GM19240 (cell line): ENCODE results near the gene PLXNA4.

Source experiments
- DNase-seq: peaks from one replicate; pipeline ENCODE4 v3.0.0; 2011; ENCODE audit warnings: low spot score; ENCODE audit not compliant: insufficient read length

The PLXNA4 gene

DNA sequence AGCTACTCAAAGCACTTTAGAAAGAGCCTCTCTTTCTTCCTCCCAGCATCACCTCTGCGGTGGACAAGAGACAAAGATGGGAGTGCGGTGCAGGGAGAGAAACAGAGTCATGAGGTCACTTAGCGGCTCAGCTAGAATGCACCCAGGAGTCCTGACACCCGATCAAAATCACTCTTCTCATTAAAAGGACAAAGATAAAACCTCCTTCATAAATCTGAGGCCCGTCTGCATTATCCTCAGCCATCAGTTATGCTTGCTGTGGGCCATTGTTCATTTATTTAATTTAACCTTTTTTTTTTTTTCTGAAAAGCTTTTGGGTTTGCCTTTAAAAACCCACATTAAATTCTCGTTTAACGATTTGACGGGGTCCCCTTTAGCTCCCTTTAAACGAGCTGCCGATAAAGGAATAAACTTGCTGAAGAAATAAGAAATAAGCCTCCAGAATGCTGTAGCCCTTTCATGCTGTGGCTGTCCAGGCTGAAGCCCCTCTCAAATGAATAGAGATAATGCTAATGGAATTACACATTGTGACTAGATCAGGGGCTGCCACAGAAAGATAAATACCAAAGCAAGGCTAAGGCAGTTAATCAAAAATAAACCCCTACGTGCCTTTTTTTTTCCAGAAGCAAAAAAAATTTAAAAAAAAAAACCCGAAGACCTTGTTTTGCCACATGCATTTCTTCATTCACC lies 16.1 kb upstream of the PLXNA4 start:
- DNase-seq, result no peak

GRCh38 chr7:132590162-132590561 lies 13.9 kb upstream of the PLXNA4 start:
- no peak for DNase-seq

GRCh38 chr7:132588596-132588995 lies 12.3 kb upstream of the PLXNA4 start:
- no peak for DNase-seq

GRCh38 chr7:132584796-132585494 lies 8.7 kb upstream of the PLXNA4 start:
- DNase-seq, result no peak

- DNase-seq, result no peak
These were observed 5.2 kb upstream of the PLXNA4 start for GRCh38 chr7:132581431-132581830.

GRCh38 chr7:132580717-132581285 lies 4.5 kb upstream of the PLXNA4 start:
- peak; percentile 50 for DNase-seq

DNA sequence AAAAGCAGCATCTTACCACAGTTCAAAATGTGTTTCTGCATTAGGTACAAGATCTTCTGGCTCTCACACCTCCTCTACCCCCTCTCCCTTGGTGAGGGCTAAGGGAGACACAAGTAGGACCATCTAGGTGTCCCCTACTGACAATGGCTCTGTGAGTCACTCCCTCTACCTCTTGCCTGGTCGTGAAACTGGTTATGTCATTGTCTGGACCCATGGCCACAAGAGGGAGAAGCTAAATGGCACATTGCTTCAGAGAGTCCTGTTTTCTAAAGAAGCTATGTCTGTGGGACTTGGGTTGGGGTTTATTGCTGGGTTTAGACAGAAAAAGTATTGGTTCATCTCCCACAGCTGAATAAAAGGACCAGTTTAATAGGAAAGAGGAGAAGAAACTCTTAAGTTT lies 4.0 kb upstream of the PLXNA4 start:
- DNase-seq, result no peak

DNA sequence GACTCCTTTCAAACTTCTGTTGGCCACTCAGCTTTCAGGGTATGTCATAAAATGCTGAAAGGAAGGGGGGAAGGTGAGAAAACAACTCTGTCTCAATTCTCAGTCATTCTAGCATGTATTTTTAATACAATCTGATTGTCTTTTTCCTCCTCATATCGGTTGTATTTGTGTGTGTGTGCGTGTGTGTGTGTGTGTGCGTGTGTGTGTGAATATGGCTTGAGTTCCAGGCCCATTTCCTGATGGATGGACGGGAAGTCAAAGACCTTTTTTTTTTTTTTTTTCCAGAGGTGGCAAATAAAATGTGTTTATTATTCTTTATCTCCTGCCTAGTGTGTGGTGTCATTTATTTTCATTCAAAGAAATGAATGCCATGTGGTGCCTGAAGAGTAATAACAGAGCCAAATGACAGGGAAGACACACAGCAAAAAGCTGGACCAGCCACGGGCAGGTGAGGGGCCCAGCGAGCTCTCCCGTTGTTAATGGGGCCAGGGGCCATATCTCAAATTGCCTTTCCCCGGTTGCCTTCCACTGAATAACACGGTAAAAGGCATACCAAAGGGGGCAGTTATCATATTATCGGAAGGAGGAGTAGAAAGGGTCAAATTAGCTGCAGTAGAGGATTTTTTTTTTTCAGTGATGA lies 3.1 kb upstream of the PLXNA4 start:
- no peak for DNase-seq

DNA sequence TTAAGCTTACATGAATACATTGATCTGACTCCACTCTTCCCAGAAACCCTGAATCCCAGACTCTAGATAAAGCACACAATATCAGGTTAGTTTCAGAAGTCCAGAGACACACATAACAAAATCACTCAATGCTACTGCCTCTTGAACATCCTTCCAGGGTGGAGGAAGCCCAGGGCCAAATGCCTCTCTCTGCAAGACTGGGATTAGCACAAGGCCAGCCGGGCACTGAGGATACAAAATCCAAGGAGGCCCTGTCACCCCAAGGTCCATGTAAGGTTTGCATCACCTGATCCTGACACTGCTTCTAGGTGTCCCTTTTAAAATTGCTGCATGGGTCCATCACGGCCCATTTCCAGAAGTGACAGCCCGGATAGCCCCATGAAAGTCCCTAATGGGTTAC lies 2.6 kb upstream of the PLXNA4 start:
- no peak for DNase-seq

- no peak for DNase-seq
These were observed 1.7 kb upstream of the PLXNA4 start for GRCh38 chr7:132578050-132578370.

DNA sequence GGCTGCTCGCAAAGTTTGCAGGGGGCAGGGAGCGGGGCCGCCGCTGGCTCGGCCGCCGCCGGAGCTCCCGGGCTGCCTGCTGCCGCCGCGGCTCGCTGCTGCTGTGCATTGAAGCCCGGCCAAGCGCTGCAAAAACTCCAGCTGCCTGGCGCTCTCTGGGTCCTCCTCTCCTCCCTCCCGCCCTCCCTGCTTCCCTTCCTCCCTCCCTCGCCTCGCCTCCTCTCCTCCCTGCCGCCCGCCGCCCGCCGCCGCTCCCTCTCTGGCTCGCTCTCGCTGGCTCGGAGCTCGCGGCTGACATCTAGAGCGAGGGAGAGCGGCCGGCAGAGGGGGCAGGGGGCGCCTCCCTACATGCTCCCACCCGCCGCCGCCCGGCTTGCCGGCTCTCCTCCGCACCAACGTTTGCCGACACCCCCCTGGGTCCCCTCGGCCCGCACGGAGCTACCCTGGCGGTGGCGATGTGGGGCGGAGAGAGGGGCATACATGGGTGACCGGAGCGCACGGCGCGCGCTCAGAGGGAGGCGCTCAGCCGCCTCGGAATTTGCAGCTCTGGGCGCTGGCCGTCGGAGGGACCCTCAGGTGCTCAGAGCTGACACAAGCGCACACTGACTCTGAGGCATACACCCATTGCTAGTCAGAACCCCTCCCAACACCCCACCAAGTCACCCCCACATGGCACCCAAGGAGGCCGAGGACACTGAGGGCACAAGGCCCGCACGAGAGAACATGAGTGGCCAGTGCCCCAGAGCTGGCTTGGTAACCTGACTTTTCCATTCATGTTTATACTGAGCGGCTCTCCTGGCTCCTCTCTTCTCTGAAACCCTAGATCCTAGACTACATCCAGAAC lies 1.2 kb upstream of the PLXNA4 start:
- no peak for DNase-seq

DNA sequence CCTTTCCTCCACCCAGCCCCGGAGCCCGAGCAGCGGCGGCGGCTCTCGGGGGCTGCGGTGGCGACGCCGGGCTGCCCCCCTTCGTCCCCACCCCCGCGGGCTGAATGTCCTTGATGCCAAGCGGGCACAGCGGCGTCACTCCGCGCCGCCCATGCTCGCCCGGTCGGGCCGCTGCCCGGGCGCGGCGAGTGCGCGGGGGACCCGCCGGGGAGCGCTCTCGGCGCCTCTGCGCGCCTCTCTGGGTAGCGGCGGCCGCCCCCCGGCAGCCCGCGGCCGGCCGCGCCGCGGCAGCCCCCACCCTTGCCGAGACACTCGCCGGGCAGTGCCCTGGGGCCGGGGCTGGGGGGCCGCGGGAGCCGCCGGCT lies 433 bp upstream of the PLXNA4 start:
- no peak for DNase-seq

GRCh38 chr7:132575419-132575981 lies 770 bp downstream of the PLXNA4 start:
- DNase-seq, result no peak

- no peak for DNase-seq
These were observed 2.0 kb downstream of the PLXNA4 start for GRCh38 chr7:132574223-132574622.

- DNase-seq, result no peak
These were observed 2.9 kb downstream of the PLXNA4 start for GRCh38 chr7:132573251-132573955.

DNA sequence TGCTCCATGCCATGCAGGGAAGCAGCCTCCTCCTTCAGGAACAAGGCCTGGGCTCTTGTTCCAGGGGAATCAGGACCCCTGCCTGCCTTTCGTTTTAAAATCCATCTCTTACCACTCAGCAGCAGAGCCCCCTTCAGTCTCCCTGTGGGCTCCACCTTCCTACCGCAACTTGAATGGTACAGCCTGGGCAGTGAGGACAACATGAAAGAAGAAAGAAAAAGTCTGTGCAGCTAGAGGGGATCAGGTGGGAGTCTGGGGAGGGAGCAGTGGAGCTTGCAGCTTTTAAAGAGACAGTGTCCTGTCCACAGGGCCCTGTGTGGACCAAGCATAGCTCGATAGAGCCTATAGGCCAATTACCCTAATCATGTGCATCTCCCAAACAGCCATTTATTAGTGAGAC lies 3.7 kb downstream of the PLXNA4 start:
- DNase-seq, result no peak

DNA sequence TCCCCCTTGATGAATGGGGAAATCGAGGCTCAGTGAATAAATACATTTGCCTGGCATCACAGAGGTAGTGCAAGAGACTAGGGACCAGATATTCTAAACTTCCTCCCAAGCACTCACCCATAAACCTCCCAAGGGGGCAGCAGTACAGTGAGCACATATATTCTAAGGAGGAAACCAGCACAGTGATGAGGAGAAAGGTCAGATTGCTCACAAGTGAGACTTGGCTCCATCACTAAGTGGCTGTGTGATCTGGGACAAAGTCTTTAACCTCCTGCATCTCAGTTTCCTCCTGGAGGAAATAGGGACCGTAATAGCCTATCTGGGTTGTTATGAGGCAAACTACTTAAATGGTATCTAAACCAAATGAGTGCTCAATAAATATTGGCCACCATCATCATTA lies 4.3 kb downstream of the PLXNA4 start:
- no peak for DNase-seq

DNA sequence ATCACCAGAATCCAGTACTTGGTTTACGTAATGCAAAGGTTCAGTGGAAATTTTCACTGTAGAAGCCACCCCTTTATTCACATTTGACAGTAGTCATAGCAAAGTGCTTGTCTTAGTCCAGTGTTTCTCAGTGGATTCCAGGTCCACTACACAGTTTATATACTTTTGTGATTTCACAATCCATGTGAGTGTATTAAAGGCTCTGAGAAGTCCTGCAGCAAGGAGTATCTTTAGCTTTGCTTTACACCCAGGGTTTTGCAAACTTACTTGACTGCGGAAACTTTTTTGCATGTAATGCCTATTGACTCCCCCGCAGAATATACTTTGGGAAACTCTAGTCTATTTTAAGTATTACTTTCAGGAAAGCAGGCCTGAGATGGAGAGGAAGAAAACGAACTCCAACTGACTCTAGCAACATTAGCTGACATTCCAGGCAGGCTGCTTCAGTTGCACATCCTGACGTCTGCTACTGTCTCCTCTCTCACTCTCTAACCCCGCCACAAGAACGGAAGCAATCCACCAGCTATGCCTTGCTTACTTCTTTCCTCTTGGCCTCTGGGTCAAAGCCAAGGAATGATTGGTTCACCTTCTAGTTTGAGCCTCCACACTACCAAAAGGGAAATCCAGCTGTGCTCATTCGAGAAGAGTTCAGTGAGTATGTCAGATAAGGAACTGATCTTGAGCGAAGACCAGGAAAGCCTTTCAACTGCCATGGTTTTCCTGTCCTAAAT lies 6.2 kb downstream of the PLXNA4 start:
- no peak for DNase-seq

- DNase-seq, result no peak
These were observed 7.3 kb downstream of the PLXNA4 start for GRCh38 chr7:132568962-132569361.

DNA sequence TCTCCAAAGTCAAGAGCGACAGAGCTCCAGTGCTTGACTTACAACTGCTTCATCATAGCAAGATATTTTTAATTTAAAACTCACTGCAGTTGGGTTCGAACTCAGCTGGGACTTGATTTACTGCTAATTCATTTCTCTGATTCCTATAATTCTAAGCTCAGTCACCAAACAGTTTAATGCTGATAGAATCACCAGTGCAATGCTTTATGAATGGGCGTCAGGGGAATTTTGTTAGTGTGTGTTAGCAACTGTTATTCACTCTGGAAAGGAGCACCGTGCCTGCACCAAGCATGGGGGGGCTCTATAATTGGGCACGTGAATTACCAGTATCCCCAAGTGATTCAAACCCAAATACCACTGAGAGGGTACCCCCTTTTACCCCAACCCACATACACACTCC lies 10.4 kb downstream of the PLXNA4 start:
- DNase-seq, result no peak
